GM12878 (cell line): Measurements from ENCODE around the gene PALLD. TPM values are rescaled to one million over a fixed set of nuclear protein-coding genes. Genes with fewer than 3 reads are reported as not detected.

Experiments used
- ATAC-seq: fragments of 200-7000 bp; cut with Tn5 transposase; 3 replicates; pipeline ENCODE4 v1.9.1; 2020; ENCODE audit warnings: mild to moderate bottlenecking, moderate library complexity
- BruUV-seq: library from RNA; stranded (reverse); fragments of 400-500 nt; replicated peaks from 2 replicates; lab custom pipeline; 2021; lab: Mats Ljungman, UMichigan
- CTCF ChIA-PET: fragments of 300-600 bp; sonication (Branson Sonifier 250); formaldehyde crosslinking; extraction: SDS; loops from one replicate; lab custom pipeline; 2021; ENCODE audit warnings: inconsistent platforms; lab: Yijun Ruan, JAX
- POLR2A ChIA-PET: fragments of 350-600 bp; formaldehyde crosslinking; extraction: SDS; loops from one replicate; lab custom pipeline; 2021; ENCODE audit warnings: inconsistent platforms; lab: Charles Lee
- RAD21 ChIA-PET: fragments of 300-600 bp; sonication (Branson Sonifier 250); formaldehyde crosslinking; loops from one replicate; lab custom pipeline; 2023; ENCODE audit warnings: antibody characterized with exemption; ENCODE audit not compliant: unreplicated experiment; lab: Charles Lee
- SMC1A ChIA-PET: fragments of 300-600 bp; sonication (Branson Sonifier 250); formaldehyde crosslinking; loops from one replicate; lab custom pipeline; 2023; ENCODE audit not compliant: unreplicated experiment, uncharacterized antibody; lab: Charles Lee
- DNase-seq: peaks from one replicate; pipeline ENCODE4 v3.0.0-alpha.2; 2011; ENCODE audit warnings: low read depth, low spot score
- FAIRE-seq: peaks from 3 replicates; lab custom pipeline; 2011; peaks lifted over from hg19 to GRCh38; lab: Jason Lieb, UNC
- H2AFZ ChIP-seq: 2 replicates; pipeline ENCODE4 v1.6.0; 2011; ENCODE audit warnings: low read depth, low read length, control low read depth; ENCODE audit not compliant: control insufficient read depth
- H3K27ac ChIP-seq: 2 replicates; pipeline ENCODE4 v1.5.1; 2011; ENCODE audit warnings: control low read depth; ENCODE audit not compliant: control insufficient read depth, insufficient read depth
- H3K27me3 ChIP-seq, 2 experiments: replicated peaks in 1 of 2; 2 replicates each; pipeline versions ENCODE4 v1.6.0 to v1.6.1; 2011; ENCODE audit warnings: low read length in 1 of 2; ENCODE audit not compliant: control insufficient read depth in 2 of 2, insufficient read depth in 2 of 2
- H3K36me3 ChIP-seq, 2 experiments: 2 replicates each; pipeline ENCODE4 v1.5.1; 2011; ENCODE audit warnings: low read length in 1 of 2; ENCODE audit not compliant: control insufficient read depth in 2 of 2, insufficient read depth in 2 of 2
- H3K4me1 ChIP-seq: 2 replicates; pipeline ENCODE4 v1.6.1; 2011; ENCODE audit warnings: mild to moderate bottlenecking, low read length, moderate library complexity, mixed read lengths; ENCODE audit not compliant: control insufficient read depth, insufficient read depth
- H3K4me2 ChIP-seq: 2 replicates; pipeline ENCODE4 v1.6.0; 2011; ENCODE audit warnings: control low read depth; ENCODE audit not compliant: control insufficient read depth, insufficient read depth
- H3K4me3 ChIP-seq: fragments of 200-600 bp; sonication (generic); 2 replicates; pipeline ENCODE4 v1.5.1; 2016
- H3K79me2 ChIP-seq: 2 replicates; pipeline ENCODE4 v1.6.0; 2011; ENCODE audit warnings: low read length; ENCODE audit not compliant: control insufficient read depth, insufficient read depth
- H3K9ac ChIP-seq: 2 replicates; pipeline ENCODE4 v1.8.0; 2011; ENCODE audit warnings: low read length, control low read depth, mixed read lengths; ENCODE audit not compliant: control insufficient read depth, insufficient read depth
- H3K9me3 ChIP-seq: replicated peaks from 3 replicates; pipeline ENCODE4 v1.5.1; 2011; ENCODE audit warnings: mild to moderate bottlenecking, low read length; ENCODE audit not compliant: control insufficient read depth, insufficient read depth
- H4K20me1 ChIP-seq: 2 replicates; pipeline ENCODE4 v1.6.0; 2011; ENCODE audit not compliant: control insufficient read depth, insufficient read depth
- EGR1 ChIP-seq, 2 experiments: IDR thresholded peaks; 1 replicate in 1 of 2; 2 replicates in 1 of 2; pipeline ENCODE4 v1.6.1; 2011 to 2012; ENCODE audit warnings: low read depth in 2 of 2, low read length in 2 of 2, borderline replicate concordance in 1 of 2, mild to moderate bottlenecking in 1 of 2, moderate library complexity in 1 of 2
- ETV6 ChIP-seq, 2 experiments: fragments of 450-650 bp in 1 of 2; IDR thresholded peaks in 1 of 2; conservative IDR thresholded peaks in 1 of 2; 2 replicates each; pipeline ENCODE4 v1.6.1; 2014; ENCODE audit warnings: antibody characterized with exemption in 1 of 2, borderline replicate concordance in 1 of 2, low read depth in 1 of 2, mild to moderate bottlenecking in 1 of 2, moderate library complexity in 1 of 2
- FOXM1 ChIP-seq: IDR thresholded peaks from 2 replicates; pipeline ENCODE4 v1.6.1; 2012; ENCODE audit warnings: low read depth, mild to moderate bottlenecking, inconsistent platforms, low read length, moderate library complexity
- GABPA ChIP-seq: IDR thresholded peaks from 2 replicates; pipeline ENCODE4 v1.6.1; 2014; ENCODE audit warnings: antibody characterized with exemption, low read depth, mild to moderate bottlenecking, inconsistent platforms
- HCFC1 ChIP-seq: fragments of 150-350 bp; IDR thresholded peaks from 2 replicates; pipeline ENCODE4 v1.6.1; 2014; ENCODE audit warnings: low read length
- IKZF2 ChIP-seq, 2 experiments: fragments of 450-650 bp; IDR thresholded peaks; 2 replicates each; pipeline ENCODE4 v1.6.1; 2017; ENCODE audit warnings: mild to moderate bottlenecking in 2 of 2, moderate library complexity in 2 of 2
- LARP7 ChIP-seq: fragments of 450-650 bp; IDR thresholded peaks from 2 replicates; pipeline ENCODE4 v1.6.1; 2017; ENCODE audit warnings: mild to moderate bottlenecking
- NFYB ChIP-seq: IDR thresholded peaks from 2 replicates; pipeline ENCODE4 v1.6.1; 2011; ENCODE audit warnings: low read depth, mild to moderate bottlenecking, low read length, improper control_type of control experiment, moderate library complexity; ENCODE audit not compliant: insufficient read depth
- POLR2AphosphoS5 ChIP-seq: IDR thresholded peaks from 2 replicates; pipeline ENCODE4 v1.6.1; 2011; ENCODE audit warnings: mild to moderate bottlenecking, low read length, inconsistent platforms
- RFX5 ChIP-seq: IDR thresholded peaks from 2 replicates; pipeline ENCODE4 v1.6.1; 2011; ENCODE audit warnings: low read depth, low read length, improper control_type of control experiment
- SIX5 ChIP-seq: IDR thresholded peaks from 2 replicates; pipeline ENCODE4 v1.6.1; 2011; ENCODE audit warnings: mild to moderate bottlenecking, low read depth, low read length, moderate library complexity; ENCODE audit not compliant: severe bottlenecking
- SMAD1 ChIP-seq: fragments of 450-650 bp; IDR thresholded peaks from 2 replicates; pipeline ENCODE4 v1.6.1; 2018; ENCODE audit warnings: mild to moderate bottlenecking, low read depth; ENCODE audit not compliant: partially characterized antibody
- ZNF207 ChIP-seq: fragments of 450-650 bp; IDR thresholded peaks from 2 replicates; pipeline ENCODE4 v1.6.1; 2014; ENCODE audit warnings: antibody characterized with exemption, mild to moderate bottlenecking, borderline replicate concordance
- ZSCAN29 ChIP-seq: fragments of 450-650 bp; IDR thresholded peaks from 2 replicates; pipeline ENCODE4 v1.6.1; 2017; ENCODE audit warnings: mild to moderate bottlenecking, moderate library complexity
- WGBS: methylation state at CpG from one replicate; pipeline ENCODE4 v1.1.6; 2016; ENCODE audit warnings: low lambda C conversion rate; ENCODE audit not compliant: insufficient replicate concordance, insufficient coverage; ENCODE audit errors: missing lambda C conversion rate; 5-methylcytosine and 5-hydroxymethylcytosine counted together
- in situ Hi-C: fragments of 300-500 bp; cut with MboI; formaldehyde crosslinking; loops from 9 replicates; pipeline ENCODE4 v1.14.3; 2018; ENCODE audit warnings: mixed read lengths
- intact Hi-C: fragments of 100-400 bp; cut with micrococcal nuclease; formaldehyde crosslinking; loops from one replicate; pipeline ENCODE4 v1.14.2; 2022; ENCODE audit not compliant: unreplicated experiment
- polyA plus RNA-seq, 11 experiments: library from polyadenylated mRNA; depleted of rRNA in 4 of 11; unstranded in 6 of 11; stranded (reverse) in 5 of 11; fragments of >200 nt; fragmentation: Nextera tagmentation in 4 of 11; fragmentation: Illumina TruSeq in 1 of 11; extraction: Ambion mirVana in 4 of 11; extraction: Trizol in 1 of 11; gene quantifications; 1 replicate in 1 of 11; 2 replicates in 10 of 11; pipeline versions ENCODE4 v1.2.1 to v1.2.3, GENCODE V29; 2011 to 2016; ENCODE audit warnings: inconsistent platforms in 2 of 11, missing spikeins in 2 of 11, low read depth in 1 of 11
- total RNA-seq, 4 experiments: library from RNA; depleted of rRNA in 3 of 4; stranded (reverse); fragments of >200 nt in 3 of 4; fragmentation: Illumina TruSeq in 1 of 4; extraction: Trizol in 1 of 4; gene quantifications; 2 replicates each; pipeline versions ENCODE4 v1.2.1 to v1.2.3, GENCODE V29; 2013 to 2021
- TF ChIP-seq, protein P1 (sequence below): fragments of 450-650 bp; IDR thresholded peaks from 2 replicates; pipeline ENCODE4 v1.6.1; 2017; ENCODE audit warnings: borderline replicate concordance
- TF ChIP-seq, protein P2 (sequence below): IDR thresholded peaks from 2 replicates; pipeline ENCODE4 v1.6.1; 2012; ENCODE audit warnings: low read depth, low read length, improper control_type of control experiment
- TF ChIP-seq, protein P3 (sequence below): fragments of 450-650 bp; IDR thresholded peaks from 2 replicates; pipeline ENCODE4 v1.6.1; 2017; ENCODE audit warnings: mild to moderate bottlenecking, moderate library complexity

PALLD gene
- total and polyA plus RNA-seq, 10 of the 15 experiments (the other 5 are each of a cell fraction or from before 2014, with no cell fraction given), result 1.0 to 7.7 (median 1.7) TPM

DNA sequence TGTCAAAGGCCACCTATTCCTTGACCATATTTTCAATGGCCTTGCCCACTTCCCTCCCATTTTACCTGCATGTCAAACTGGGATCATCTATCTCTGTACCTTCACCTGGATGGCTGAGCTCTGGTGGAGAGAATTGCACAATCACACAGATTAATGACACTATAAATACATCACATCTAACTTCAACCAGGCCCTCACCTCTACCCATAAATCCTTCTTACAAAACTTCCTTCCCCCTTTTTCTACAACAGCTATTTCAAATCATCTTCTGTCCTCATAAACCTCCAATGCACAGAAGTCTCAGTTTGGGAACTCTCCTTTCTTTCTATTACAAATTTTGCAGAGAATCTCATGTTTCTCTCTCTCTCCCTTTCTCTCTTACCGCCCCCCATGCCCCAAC, 9.2 kb downstream of the PALLD start (continued):
- TF ChIP-seq, protein P1, sequence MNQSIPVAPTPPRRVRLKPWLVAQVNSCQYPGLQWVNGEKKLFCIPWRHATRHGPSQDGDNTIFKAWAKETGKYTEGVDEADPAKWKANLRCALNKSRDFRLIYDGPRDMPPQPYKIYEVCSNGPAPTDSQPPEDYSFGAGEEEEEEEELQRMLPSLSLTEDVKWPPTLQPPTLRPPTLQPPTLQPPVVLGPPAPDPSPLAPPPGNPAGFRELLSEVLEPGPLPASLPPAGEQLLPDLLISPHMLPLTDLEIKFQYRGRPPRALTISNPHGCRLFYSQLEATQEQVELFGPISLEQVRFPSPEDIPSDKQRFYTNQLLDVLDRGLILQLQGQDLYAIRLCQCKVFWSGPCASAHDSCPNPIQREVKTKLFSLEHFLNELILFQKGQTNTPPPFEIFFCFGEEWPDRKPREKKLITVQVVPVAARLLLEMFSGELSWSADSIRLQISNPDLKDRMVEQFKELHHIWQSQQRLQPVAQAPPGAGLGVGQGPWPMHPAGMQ, result no peak
- TF ChIP-seq HCFC1 (no peak), FOXM1 (no peak)

DNA sequence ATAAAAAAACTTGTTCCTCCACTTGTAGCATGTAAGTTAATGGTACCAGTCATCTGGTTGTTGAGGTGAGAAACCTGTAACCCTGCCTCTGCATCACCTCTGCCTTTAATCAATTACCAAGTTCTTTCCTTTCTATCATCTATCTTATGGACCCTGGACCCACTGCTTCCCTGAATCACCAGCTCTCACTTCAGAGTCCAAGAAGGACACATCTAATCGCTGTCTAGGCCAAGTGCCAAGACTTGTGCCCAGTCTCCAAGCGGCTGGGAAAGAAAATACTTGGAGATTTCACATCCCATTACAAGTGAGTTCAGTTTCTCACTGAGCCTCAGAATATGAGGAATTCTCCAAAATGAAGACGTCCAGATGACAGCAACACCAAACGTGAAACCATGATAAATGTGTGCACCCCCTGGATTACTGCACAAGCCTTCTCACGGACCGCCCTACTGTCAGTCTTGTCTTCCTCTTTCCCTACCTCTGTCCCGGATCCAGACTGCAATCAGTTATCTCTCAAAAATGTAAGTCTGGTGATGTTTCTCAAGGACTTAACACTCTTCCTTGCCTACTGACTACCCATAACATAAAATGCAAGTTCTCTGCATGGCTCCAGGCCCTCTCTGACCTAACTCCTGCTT, 10.4 kb downstream of the PALLD start:
- FAIRE-seq (no peak), DNase-seq (no peak), ATAC-seq (no peak)
- in situ Hi-C loops (no loop called here), intact Hi-C loops (no loop called here)
- no peaks in the 10 kb centered on the region for H3K36me3 ChIP-seq
- RAD21 ChIA-PET, result interaction anchor here (1.0 kb wide), 1 partner anchor 9 kb away, joined by 3 read pairs; no protein-coding TSS in a partner anchor
- no peaks in the 10 kb centered on the region; a peak in 2 of 4 replicates for H3K27me3 ChIP-seq
- BruUV-seq, result no TSS peak
- H3K4me2 ChIP-seq, result no peak overlapping the region
- no peak overlapping the region for H3K4me3 ChIP-seq
- CTCF ChIA-PET, result interaction anchor here (1.0 to 1.3 kb wide), 3 partner anchors 413 to 417 kb away, joined by 3 to 4 read pairs (median 3); no protein-coding TSS in a partner anchor
- no peak overlapping the region for H3K9ac ChIP-seq
- SMC1A ChIA-PET, result interaction anchor here (0.7 kb wide), 1 partner anchor 98 kb away, joined by 3 read pairs; no protein-coding TSS in a partner anchor
- H4K20me1 ChIP-seq, result no peaks in the 10 kb centered on the region
- H3K4me1 ChIP-seq, result no peaks in the 10 kb centered on the region
- POLR2A ChIA-PET, result no interaction called here
- H3K27ac ChIP-seq, result no peak overlapping the region
- H2AFZ ChIP-seq, result no peak overlapping the region
- no peaks in the 10 kb centered on the region for H3K9me3 ChIP-seq
- WGBS, result 37% methylated on average over 7 of the region's 7 CpGs
- H3K79me2 ChIP-seq, result no peaks in the 10 kb centered on the region
- TF ChIP-seq SMAD1 (no peak), GABPA (no peak), ZSCAN29 (no peak), ZNF207 (no peak), ETV6 (conservative IDR thresholded peaks at IDR 0.05 in 1 of 2, IDR thresholded peaks at IDR 0.05 in 1 of 2; ENCODE audit: borderline replicate concordance in 1 of 2, low read depth in 1 of 2) (no peak), RFX5 (no peak), POLR2AphosphoS5 (no peak), LARP7 (no peak), SIX5 (no peak), NFYB (no peak), EGR1 (IDR thresholded peaks at IDR 0.05; ENCODE audit: borderline replicate concordance in 1 of 2, low read depth in 2 of 2, low read length in 2 of 2) (no peak), IKZF2 (IDR thresholded peaks at IDR 0.05) (no peak)
- TF ChIP-seq, protein P2, sequence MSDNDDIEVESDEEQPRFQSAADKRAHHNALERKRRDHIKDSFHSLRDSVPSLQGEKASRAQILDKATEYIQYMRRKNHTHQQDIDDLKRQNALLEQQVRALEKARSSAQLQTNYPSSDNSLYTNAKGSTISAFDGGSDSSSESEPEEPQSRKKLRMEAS, result no peak
- TF ChIP-seq, protein P3, sequence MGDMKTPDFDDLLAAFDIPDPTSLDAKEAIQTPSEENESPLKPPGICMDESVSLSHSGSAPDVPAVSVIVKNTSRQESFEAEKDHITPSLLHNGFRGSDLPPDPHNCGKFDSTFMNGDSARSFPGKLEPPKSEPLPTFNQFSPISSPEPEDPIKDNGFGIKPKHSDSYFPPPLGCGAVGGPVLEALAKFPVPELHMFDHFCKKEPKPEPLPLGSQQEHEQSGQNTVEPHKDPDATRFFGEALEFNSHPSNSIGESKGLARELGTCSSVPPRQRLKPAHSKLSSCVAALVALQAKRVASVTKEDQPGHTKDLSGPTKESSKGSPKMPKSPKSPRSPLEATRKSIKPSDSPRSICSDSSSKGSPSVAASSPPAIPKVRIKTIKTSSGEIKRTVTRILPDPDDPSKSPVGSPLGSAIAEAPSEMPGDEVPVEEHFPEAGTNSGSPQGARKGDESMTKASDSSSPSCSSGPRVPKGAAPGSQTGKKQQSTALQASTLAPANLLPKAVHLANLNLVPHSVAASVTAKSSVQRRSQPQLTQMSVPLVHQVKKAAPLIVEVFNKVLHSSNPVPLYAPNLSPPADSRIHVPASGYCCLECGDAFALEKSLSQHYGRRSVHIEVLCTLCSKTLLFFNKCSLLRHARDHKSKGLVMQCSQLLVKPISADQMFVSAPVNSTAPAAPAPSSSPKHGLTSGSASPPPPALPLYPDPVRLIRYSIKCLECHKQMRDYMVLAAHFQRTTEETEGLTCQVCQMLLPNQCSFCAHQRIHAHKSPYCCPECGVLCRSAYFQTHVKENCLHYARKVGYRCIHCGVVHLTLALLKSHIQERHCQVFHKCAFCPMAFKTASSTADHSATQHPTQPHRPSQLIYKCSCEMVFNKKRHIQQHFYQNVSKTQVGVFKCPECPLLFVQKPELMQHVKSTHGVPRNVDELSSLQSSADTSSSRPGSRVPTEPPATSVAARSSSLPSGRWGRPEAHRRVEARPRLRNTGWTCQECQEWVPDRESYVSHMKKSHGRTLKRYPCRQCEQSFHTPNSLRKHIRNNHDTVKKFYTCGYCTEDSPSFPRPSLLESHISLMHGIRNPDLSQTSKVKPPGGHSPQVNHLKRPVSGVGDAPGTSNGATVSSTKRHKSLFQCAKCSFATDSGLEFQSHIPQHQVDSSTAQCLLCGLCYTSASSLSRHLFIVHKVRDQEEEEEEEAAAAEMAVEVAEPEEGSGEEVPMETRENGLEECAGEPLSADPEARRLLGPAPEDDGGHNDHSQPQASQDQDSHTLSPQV, result no peak
